Activated CD8-positive, alpha-beta memory T cell treated with anti-CD3 and anti-CD28 coated beads for 48 hours (primary cell): ENCODE data around the gene SEC14L5.

Experiments used
- DNase-seq, 3 experiments: peaks; one replicate each; pipeline ENCODE4 v3.0.0-alpha.2; 2020; ENCODE audit warnings: low read depth in 2 of 3, low spot score in 2 of 3

The SEC14L5 gene

DNA sequence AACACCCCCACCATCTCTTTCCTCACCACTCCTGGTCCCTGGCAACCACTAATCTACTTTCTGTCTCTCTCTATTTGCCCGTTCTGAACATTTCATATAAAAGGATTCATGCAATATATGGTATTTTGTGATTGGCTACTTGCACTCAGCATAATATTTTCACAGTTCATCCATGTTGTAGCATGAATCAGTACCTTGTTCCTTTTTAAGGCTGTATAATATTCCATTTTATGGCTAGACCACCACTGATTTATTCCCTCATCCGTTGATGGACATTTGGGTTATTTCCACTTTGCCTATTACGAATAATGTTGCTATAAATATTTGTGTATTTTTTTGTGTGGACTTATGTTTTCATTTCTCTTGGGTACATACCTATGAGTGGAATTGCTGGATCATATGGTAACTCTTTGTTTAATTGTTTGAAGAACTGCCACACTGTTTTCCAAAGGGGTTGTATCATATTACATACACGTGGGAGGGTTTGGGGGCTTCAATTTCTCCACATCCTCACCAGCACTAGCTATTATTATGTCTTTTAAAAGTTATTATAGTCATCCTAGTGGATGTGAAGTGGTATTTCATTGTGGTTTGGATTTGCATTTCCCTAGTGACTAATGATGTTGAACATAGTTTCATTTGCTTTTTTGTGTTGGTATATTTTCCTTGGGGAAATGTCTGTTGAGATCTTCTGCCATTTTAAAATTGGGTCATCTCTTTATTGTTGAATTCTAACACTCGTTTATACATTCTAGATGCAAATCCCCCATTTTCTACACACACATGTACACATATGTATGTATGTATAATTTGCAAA, 26.3 kb downstream of the SEC14L5 start:
- DNase-seq, result no peak

DNA sequence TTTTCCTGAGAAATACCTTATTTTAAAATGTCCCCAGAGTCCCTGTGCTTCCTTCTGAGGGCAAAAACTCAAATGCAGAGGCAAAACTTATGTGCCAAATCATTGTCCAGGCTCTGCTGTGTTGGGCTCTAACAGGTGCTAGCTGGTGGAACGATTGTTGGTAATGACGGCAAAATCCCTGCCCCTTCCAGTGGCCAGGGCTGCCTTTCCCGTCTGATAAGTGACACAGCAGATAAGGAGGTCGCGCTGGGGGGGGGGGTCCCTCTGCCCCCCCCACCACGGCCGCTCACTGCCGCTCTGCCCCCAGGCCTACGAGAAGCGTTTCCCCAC, 29.1 kb downstream of the SEC14L5 start:
- DNase-seq, result no peak

DNA sequence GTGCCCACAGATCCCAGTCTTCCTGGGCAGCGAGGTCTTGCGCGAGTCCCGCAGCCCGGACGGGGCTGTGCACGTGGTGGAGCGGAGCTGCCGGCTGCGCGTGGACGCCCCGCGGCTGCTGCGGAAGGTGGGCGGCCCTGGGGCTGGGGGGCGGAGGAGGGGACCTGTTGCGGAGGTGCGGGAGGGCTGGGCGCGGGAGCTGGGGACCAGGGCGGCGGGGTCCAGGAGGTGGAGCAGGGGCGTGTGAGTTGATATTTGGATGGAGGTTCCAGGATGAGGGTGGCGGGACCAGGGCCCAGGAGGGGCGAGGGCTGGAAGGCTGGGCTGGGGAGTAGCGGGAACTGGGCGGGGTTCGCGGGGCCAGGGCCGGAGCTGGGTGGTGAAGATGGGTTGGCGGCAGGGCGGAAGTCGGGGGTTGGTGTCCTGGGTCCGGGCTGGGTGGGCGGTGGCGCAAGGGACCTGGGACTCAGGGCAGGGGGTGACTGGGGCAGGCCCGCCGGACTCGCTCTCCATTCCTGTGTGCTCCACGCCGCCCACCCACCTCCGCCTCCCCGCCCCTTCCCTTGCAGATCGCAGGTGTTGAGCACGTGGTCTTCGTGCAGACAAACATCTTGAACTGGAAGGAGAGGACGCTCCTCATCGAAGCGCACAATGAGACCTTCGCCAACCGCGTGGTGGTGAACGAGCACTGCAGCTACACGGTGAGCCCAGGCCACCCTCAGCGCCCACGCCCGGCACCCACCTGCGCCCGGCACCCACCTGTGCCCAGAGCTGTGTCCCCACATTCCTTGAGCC, 29.6 kb downstream of the SEC14L5 start:
- DNase-seq, result no peak

- no peak for DNase-seq
Measured at GRCh38 chr16:4988647-4989046, 30.5 kb downstream of the SEC14L5 start.

DNA sequence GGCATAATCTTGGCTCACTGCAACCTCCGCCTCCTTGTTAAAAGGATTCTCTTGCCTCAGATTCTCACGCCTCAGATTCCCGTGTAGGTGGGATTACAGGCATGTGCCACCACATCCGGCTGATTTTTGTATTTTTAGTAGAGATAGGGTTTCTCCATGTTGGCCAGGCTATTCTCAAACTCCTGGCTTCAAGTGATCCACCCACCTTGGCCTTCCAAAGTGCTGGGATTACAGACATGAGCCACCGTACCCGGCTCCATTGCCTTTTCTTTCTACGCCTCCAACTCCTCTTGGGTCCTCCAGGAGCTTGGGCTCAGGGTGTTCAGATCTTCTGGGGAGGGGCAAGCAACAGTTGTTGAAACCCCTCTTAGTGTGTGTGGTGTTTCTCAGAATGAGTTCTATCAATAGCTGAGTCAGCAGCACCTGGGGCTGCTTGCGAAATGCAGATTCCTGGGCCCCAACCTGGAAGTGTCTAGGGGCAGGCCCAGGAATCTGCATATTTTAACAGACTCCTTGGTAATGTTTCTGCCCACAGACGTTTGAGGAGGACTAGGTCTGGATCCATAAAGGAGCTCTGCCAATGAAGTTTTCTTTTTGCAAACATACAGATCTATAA, 31.4 kb downstream of the SEC14L5 start:
- no peak for DNase-seq

DNA sequence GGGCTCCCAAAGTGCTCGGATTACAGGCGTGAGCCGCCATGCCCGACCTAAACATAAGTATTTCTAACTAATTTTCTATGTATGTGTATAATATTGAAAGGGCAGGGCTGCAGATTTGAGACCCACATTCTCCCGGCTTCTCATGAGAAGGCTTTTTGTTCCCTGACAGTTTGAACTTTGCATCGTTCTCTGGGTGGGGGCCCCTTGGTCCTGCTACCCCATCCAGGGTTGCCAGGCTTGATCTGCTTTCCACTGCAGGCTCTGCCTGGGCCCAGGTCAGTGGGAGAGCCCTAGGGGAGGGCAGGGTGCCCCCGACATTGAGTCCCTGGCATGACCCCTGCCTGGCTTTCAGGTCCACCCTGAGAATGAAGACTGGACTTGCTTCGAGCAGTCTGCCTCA, 32.3 kb downstream of the SEC14L5 start:
- DNase-seq, result no peak

DNA sequence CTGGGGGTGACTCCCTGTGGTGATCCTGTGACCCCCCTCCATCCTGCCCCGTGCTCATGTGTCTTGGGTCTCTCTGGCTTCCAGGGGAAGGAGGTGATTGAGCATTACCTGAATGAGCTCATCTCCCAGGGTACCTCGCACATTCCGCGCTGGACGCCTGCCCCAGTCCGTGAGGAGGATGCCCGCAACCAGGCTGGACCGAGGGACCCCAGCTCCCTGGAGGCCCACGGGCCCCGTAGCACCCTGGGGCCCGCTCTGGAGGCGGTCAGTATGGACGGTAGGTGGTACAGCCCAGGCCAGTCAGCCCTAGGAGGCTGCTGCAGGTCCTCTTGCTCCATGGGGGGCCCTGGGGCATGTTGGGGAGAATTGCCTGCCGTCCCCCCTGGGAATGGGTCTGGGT, 33.6 kb downstream of the SEC14L5 start:
- DNase-seq, result no peak

GRCh38 chr16:4994719-4995434, 36.7 kb downstream of the SEC14L5 start:
- no peak for DNase-seq

DNA sequence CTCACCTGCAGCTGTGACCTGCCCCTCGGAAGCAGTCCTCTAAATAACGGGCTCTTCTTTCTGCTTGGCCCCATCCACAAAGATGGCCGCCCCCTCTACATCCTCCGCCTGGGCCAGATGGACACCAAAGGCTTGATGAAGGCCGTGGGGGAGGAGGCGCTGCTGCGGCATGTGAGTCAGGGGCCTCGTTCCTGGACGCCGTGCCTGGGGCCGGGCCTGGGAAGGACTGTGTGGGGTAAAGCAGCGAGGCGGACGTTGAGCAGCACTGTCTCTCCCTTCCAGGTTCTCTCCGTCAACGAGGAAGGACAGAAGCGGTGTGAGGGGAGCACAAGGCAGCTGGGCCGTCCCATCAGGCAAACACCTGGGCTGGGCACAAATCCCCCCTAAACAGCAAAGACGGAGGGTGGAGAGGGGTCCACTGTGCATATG, 42.5 kb downstream of the SEC14L5 start:
- no peak for DNase-seq

DNA sequence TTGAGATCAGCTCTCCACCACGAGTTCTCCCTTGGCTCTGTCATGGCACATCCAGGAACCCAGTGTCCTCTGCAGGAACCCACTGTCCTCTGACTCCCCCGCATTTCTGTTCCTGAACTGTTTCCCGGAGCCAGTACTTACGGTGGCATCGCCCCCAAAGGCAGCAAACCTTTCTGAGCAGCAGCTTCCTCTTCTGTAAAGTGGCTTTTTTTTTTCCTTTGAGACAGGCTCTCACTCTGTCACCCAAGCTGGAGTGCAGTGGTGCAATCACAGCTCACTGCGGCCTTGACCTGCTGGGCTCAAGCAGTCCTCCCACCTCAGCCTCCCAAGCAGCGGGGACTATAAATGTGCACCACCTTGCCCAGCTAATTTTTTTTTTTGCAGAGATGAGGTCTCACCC, 43.4 kb downstream of the SEC14L5 start:
- no peak for DNase-seq

DNA sequence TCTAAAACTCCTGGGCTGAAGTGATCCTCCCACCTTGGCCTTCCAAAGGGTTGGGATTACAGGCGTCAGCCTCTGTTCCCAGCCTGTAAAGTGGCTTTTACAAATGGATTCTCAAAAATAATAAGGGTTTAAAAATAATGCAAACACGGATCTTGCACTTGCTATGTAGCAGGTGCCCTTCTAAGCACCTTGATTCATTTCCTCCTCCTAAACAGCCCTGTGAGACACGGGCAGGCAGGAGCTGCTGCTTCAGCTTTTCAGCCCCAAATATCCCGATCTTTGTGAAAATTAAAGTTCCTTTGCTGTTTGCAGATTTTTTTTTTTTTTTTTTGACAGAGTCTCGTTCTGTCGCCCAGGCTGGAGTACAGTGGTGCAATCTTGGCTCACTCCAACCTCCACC, 43.9 kb downstream of the SEC14L5 start:
- no peak for DNase-seq

GRCh38 chr16:5002699-5003143, 44.6 kb downstream of the SEC14L5 start:
- DNase-seq, result no peak

DNA sequence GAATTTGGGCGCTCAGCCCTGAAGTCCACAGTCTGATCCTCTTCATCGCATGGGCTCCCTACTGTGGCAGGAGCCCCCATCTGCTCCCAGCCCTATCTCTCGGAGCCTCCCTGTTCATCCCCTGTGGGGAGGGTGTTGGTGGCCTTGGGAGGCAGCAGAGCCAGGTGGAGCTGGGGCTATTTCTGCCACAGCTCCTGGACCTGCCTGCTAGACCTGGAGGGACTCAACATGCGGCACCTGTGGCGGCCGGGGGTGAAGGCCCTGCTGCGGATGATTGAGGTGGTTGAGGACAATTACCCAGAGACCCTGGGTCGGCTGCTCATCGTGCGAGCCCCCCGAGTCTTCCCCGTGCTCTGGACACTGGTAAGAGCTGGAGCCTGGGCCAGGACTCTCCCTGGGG, 45.1 kb downstream of the SEC14L5 start:
- DNase-seq, result no peak

- no peak for DNase-seq
Measured at GRCh38 chr16:5003828-5004227, 45.7 kb downstream of the SEC14L5 start.

DNA sequence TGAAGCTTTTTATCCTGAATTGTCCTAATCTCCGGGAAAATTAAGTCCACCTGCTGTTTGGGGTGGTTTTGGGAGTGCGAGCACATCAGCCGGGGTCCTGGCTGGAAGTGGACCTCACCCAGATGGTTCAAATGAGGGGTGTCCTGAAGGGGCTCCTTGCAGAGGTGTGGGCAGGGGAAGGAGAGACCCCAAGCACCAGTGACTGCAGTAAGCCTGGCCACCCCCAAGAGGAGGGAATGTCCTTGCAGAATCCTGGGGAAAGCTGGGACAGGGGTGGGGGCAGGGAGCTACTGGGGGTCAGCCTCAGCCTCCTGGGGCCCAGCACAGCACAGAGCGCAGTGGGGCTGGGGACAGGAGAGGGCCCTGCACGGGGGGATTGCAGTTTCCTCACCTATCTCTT, 46.2 kb downstream of the SEC14L5 start:
- no peak for DNase-seq

- no peak for DNase-seq
Measured at GRCh38 chr16:5005916-5006315, 47.8 kb downstream of the SEC14L5 start.

DNA sequence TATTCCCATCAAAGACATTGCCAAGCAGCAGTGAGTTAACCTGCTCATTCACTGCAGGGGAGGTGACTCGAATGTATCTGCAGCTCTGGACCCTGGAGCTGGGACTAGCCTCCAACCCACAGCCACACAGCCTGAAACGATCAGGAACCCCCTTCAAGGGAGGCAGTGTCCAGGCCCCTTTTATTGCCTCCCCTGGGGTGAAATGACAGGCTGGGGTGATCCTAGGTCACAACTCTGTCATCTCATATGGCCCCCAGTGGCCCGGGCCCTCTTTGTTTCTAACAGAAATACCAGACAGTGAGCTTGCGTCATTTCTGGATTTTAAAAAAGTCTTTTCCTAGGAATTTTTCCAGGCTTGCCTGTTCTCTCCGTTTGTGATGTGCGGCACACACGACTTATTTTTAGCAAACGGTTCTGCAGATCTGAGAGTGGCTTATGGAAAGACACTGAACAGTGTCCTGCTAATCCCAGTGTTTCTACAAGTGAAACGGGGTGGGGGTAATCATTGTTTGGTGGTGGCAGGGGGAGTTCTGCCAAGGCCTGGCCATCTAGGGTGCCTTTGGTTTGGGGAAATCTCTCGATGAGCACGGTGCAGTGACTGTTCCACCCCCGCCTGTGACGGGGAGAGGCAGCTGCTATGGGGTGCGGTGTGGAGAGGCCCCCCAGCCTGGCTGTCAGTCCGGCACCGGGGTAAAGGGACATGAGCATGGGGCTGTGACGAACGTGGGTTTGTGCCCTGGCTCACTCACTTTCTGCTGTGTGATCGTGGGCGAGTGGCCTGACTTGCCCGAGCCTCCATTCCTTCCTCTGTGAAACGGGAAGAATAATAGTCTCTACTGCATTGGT, 48.4 kb downstream of the SEC14L5 start:
- no peak for DNase-seq

GRCh38 chr16:5007256-5007655, 49.1 kb downstream of the SEC14L5 start:
- no peak for DNase-seq

DNA sequence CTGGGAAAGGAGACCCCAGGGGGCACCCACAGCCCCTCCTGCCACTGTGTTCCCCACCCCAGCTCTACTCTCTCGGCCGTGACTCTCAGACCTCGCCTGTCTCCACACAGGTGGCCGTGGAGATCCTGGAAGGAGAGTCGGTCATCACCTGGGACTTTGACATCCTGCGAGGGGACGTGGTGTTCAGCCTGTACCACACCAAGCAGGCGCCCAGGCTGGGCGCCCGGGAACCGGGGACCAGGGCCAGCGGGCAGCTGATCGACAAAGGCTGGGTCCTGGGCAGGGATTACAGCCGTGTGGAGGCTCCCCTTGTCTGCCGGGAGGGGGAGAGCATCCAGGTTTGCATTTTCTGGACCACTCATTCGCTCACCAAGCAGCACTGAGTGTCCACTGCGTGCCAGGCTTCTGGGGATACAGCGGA, 50.2 kb downstream of the SEC14L5 start:
- no peak for DNase-seq

GRCh38 chr16:5010576-5011329, 52.6 kb downstream of the SEC14L5 start:
- no peak for DNase-seq
